ENCODE measurements around the gene RTL5. TPM values are rescaled to one million over a fixed set of nuclear protein-coding genes. Genes with fewer than 3 reads are reported as not detected.
A peak's percentile ranks its signal among the peaks of the same experiment; 100 is the strongest.

The RTL5 gene
- total RNA-seq, 1 donor from 2014 or later: 36.4 TPM

DNA sequence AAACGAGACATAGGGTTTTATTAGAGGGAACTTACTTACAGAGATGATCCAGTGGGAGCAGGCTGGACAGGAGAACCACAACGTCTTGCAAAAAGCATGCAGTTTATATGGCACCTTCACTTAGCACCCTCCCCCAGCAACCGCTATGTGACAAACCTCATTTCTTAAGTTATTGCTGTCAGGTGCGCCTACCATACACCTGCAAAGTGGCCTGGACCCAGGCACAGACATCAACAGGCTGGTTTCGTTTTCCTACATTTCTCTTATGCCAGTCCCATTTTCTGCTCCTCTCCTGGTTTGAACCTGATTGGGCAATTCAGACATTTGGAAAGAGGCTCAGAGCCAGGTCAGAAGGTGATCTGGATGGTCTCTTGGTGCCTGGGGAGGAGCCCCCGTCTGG is 18.3 kb downstream of the RTL5 start:
- DNase-seq (ENCODE audit: low spot score in 2 of 2, unreplicated experiment in 2 of 2): no peak
- H3K27me3 Mint-ChIP-seq (ENCODE audit: low read depth): no peaks in the 10 kb centered on the region
- peaks cover 37% of the 10 kb centered on the region for H3K4me1 Mint-ChIP-seq
- H3K36me3 Mint-ChIP-seq: peaks cover under 1% of the 10 kb centered on the region
- peaks cover 10% of the 10 kb centered on the region for H3K9me3 Mint-ChIP-seq
- peak overlapping the region; percentile 88 for H3K27ac Mint-ChIP-seq
- TF ChIP-seq, protein P1, sequence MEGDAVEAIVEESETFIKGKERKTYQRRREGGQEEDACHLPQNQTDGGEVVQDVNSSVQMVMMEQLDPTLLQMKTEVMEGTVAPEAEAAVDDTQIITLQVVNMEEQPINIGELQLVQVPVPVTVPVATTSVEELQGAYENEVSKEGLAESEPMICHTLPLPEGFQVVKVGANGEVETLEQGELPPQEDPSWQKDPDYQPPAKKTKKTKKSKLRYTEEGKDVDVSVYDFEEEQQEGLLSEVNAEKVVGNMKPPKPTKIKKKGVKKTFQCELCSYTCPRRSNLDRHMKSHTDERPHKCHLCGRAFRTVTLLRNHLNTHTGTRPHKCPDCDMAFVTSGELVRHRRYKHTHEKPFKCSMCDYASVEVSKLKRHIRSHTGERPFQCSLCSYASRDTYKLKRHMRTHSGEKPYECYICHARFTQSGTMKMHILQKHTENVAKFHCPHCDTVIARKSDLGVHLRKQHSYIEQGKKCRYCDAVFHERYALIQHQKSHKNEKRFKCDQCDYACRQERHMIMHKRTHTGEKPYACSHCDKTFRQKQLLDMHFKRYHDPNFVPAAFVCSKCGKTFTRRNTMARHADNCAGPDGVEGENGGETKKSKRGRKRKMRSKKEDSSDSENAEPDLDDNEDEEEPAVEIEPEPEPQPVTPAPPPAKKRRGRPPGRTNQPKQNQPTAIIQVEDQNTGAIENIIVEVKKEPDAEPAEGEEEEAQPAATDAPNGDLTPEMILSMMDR (IDR thresholded peaks at IDR 0.05; ENCODE audit: unreplicated experiment): no peak
- H3K4me3 Mint-ChIP-seq: no peak overlapping the region

DNA sequence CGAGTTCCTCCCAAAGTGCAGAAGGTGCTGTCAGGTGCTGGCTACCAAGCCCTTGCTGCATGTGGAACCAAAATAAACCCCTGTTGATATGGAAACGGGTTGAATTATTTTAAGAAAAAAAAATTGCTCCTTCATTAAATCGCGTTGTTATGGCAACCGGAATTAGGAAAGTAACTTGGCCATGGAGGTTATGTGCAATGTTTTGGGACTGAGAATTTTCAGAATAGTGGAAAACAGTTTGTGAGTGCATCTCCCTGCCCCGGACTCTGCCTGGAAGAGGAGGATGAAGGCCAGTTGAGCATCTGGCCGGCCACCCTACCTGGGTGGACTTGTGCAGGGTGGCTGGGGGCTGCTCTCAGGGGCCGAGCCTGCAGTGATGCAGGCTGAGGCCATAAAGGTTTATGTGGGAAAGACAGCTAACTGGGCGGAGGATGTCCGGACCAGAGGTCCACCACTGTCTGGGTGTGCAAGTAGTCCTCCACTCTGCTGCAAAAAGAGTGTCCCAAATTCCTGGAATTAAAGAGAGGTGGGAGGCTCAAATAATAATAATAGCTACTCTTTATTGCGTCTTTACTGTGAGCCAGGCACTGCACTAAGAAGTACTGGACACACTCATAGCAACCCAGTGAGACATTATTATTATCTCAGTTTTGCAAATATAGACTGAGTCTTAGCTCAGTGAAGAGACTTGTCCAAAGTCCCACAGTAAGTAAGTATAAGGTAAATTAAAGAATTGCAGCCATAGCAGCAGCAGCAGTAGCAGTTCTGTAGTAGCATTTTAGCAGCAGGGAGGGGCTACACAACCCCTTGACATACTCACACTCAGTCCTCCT is 20.6 kb downstream of the RTL5 start:
- H3K27ac Mint-ChIP-seq: peak overlapping the region; percentile 25
- DNase-seq (ENCODE audit: low spot score in 2 of 2, unreplicated experiment in 2 of 2): no peak
- H3K9me3 Mint-ChIP-seq: peaks cover 8% of the 10 kb centered on the region
- TF ChIP-seq, protein P1 (IDR thresholded peaks at IDR 0.05; ENCODE audit: unreplicated experiment): no peak
- no peaks in the 10 kb centered on the region for H3K27me3 Mint-ChIP-seq (ENCODE audit: low read depth)
- peaks cover 42% of the 10 kb centered on the region for H3K4me1 Mint-ChIP-seq
- H3K4me3 Mint-ChIP-seq: no peak overlapping the region
- H3K36me3 Mint-ChIP-seq: no peaks in the 10 kb centered on the region

DNA sequence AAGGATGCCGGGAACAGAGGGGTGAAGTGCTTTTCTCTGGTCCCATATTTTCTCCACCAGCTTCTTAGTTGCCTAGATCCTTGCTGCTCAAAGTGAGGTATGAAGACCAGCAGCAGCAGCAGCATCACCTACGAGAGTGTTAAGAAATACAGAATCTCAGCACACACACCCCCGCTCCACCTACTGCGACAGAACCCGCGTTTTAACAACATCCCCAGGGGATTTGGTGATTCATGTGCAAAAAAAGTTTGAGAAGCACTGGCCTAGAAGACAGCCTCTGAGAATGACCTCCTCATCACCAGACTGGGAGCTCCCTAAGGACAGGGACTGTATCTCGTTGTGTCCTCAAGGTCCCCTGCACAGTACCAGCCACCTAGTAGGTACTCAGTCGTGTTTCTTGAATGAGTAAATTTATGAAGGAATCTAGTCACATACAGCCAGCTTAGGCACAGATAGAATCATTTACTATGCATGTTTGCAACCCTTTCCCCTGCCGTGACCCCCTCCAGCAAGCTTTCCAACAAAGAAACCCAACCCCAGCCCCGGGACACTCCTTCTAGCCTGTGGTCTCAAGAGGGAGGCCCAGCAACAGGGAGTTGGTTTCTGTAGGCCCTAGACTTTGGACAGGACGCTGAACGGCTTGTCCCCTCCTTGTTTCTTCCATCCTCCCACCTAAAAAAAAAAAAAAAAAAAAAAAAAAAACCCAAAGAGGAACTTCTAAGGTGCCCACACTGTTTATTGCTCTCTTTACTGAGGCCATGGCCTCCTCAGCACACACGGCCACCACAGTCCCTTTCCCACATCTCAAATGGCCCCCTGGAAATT is 21.5 kb downstream of the RTL5 start:
- Mint-ChIP-seq H3K27ac (peak overlapping the region; percentile 39), H3K36me3 (no peaks in the 10 kb centered on the region), H3K4me1 (peaks cover 35% of the 10 kb centered on the region), H3K9me3 (peaks cover 8% of the 10 kb centered on the region), H3K4me3 (no peak overlapping the region), H3K27me3 (ENCODE audit: low read depth) (no peaks in the 10 kb centered on the region)
- TF ChIP-seq, protein P1 (IDR thresholded peaks at IDR 0.05; ENCODE audit: unreplicated experiment): no peak
- no peak for DNase-seq (ENCODE audit: low spot score in 2 of 2, unreplicated experiment in 2 of 2)

DNA sequence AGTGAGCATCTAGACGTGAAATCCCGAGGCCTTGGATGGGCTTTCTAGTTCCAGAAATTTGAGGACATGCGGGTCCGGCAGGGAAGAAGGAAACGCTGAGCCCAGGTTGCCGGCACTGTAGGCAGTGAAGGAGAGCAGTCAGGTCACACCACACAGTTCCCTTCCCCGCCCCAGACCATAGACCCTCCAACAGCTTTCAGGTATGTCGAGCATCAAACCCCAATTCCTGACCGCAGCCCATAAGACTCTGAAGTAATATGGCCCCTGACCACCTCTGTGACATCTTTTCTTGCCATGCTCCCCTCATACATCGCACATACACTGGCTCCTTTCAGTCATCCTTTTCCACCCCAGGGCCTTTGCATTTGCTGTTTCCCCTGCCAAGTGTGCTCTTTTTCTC is 23.0 kb downstream of the RTL5 start:
- H3K4me3 Mint-ChIP-seq: no peak overlapping the region
- DNase-seq (ENCODE audit: low spot score in 2 of 2, unreplicated experiment in 2 of 2): no peak
- H3K27me3 Mint-ChIP-seq (ENCODE audit: low read depth): no peaks in the 10 kb centered on the region
- TF ChIP-seq, protein P1 (IDR thresholded peaks at IDR 0.05; ENCODE audit: unreplicated experiment): no peak
- H3K9me3 Mint-ChIP-seq: peaks cover 16% of the 10 kb centered on the region
- H3K4me1 Mint-ChIP-seq: peaks cover 20% of the 10 kb centered on the region
- no peak overlapping the region for H3K27ac Mint-ChIP-seq
- H3K36me3 Mint-ChIP-seq: no peaks in the 10 kb centered on the region

DNA sequence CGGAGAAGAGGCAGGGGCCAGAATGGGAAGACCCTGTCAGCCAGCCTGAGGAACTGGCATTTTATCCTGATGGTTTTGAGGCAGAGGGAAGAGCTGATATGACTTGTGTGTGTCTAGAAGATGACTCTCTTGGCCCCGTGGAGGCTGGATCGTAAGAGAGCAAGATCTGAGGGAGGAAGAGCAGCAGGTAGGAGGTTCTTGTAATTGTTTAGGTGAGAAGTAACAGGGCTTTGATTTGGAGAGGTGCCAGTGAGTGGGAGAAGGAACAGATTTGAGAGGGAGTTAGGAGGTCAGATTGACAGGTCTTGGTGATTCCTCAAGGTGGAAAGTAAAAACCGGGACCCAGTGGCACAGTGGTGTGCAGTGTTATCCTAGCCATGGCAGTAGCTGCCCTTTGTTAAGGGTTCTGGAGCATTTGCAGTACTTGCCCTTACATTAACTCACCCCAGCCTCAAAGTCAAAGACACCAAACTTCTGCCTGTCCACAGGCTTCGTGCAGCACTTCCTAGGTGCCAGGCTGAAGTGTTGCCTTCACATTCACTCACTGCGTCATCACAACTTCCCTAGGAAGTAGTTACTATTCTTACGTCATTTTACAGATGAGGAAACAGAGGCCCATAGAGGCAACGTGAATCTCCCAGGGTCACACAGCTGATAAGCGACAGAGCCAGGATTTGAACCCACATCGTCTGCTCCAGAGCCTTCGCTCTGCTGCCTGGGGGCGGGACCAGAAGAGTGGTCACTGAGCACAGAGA is 23.7 kb downstream of the RTL5 start:
- DNase-seq (ENCODE audit: low spot score in 2 of 2, unreplicated experiment in 2 of 2): no peak
- TF ChIP-seq, protein P1 (IDR thresholded peaks at IDR 0.05; ENCODE audit: unreplicated experiment): no peak
- Mint-ChIP-seq H3K27ac (no peak overlapping the region), H3K36me3 (no peaks in the 10 kb centered on the region), H3K27me3 (ENCODE audit: low read depth) (no peaks in the 10 kb centered on the region), H3K9me3 (peaks cover 16% of the 10 kb centered on the region), H3K4me3 (no peak overlapping the region), H3K4me1 (peaks cover 19% of the 10 kb centered on the region)

All from mesothelial cell of epicardium (in vitro differentiated cells).